ENCODE measurements around the gene SUGP1. TPM values are rescaled to one million over a fixed set of nuclear protein-coding genes. Genes with fewer than 3 reads are reported as not detected.

The SUGP1 gene
- total RNA-seq, 2 experiments from 2014 or later, result 42.8 to 51.3 TPM

- DNase-seq (no peak), ATAC-seq (no peak)
- no peaks in the 10 kb centered on the region for H3K4me1 Mint-ChIP-seq (ENCODE audit: low read depth)
- intact Hi-C loops (cut with micrococcal nuclease), result no loop called here
- no peak for TF ChIP-seq CTCF (IDR thresholded peaks at IDR 0.05)
- POLR2A ChIA-PET, result interaction anchor here (1.3 kb wide), 1 partner anchor 14 kb away, joined by 3 read pairs; no protein-coding TSS in a partner anchor
- CTCF ChIA-PET, result no interaction called here
- no peak overlapping the region for H3K27ac Mint-ChIP-seq
- H3K27me3 Mint-ChIP-seq, result no peaks in the 10 kb centered on the region
- no peak overlapping the region for H3K4me3 Mint-ChIP-seq
- H3K9me3 Mint-ChIP-seq, result no peaks in the 10 kb centered on the region
- peaks cover 26% of the 10 kb centered on the region for H3K36me3 Mint-ChIP-seq (ENCODE audit: low read depth)
These were observed 22.0 kb upstream of the SUGP1 start for GRCh38 chr19:19342086-19343015.

GRCh38 chr19:19341026-19341425 is 20.7 kb upstream of the SUGP1 start:
- POLR2A ChIA-PET, result interaction anchor here (0.5 to 1.0 kb wide), 2 partner anchors 187 to 216 kb away, joined by 3 read pairs; no protein-coding TSS in a partner anchor
- Mint-ChIP-seq H3K27ac (no peak overlapping the region), H3K27me3 (no peaks in the 10 kb centered on the region), H3K9me3 (no peaks in the 10 kb centered on the region), H3K4me1 (ENCODE audit: low read depth) (no peaks in the 10 kb centered on the region), H3K4me3 (no peak overlapping the region), H3K36me3 (ENCODE audit: low read depth) (peaks cover 18% of the 10 kb centered on the region)
- DNase-seq (no peak), ATAC-seq (no peak)
- CTCF ChIA-PET, result interaction anchor here (1.0 kb wide), 1 partner anchor 18 kb away, joined by 3 read pairs; no protein-coding TSS in a partner anchor
- TF ChIP-seq CTCF (IDR thresholded peaks at IDR 0.05), result no peak
- intact Hi-C loops (cut with micrococcal nuclease), result no loop called here

GRCh38 chr19:19338082-19338481 is 17.8 kb upstream of the SUGP1 start:
- ATAC-seq (no peak), DNase-seq (no peak)
- Mint-ChIP-seq H3K27me3 (no peaks in the 10 kb centered on the region), H3K9me3 (no peaks in the 10 kb centered on the region), H3K4me1 (ENCODE audit: low read depth) (peaks cover 3% of the 10 kb centered on the region), H3K27ac (no peak overlapping the region), H3K4me3 (no peak overlapping the region), H3K36me3 (ENCODE audit: low read depth) (peaks cover 9% of the 10 kb centered on the region)
- TF ChIP-seq CTCF (IDR thresholded peaks at IDR 0.05), result no peak
- CTCF ChIA-PET, result no interaction called here
- intact Hi-C loops (cut with micrococcal nuclease), result no loop called here
- POLR2A ChIA-PET, result interaction anchor here (0.6 kb wide), 1 partner anchor 46 kb away, joined by 3 read pairs; no protein-coding TSS in a partner anchor

- ATAC-seq, result no peak
These were observed 16.8 kb upstream of the SUGP1 start for GRCh38 chr19:19337120-19337519.

More at GRCh38 chr19:19337120-19337519, 16.8 kb upstream of the SUGP1 start:
- ChIA-PET POLR2A (no interaction called here), CTCF (no interaction called here)
- Mint-ChIP-seq H3K4me3 (no peak overlapping the region), H3K9me3 (no peaks in the 10 kb centered on the region), H3K27ac (no peak overlapping the region), H3K27me3 (no peaks in the 10 kb centered on the region), H3K4me1 (ENCODE audit: low read depth) (peaks cover 3% of the 10 kb centered on the region), H3K36me3 (ENCODE audit: low read depth) (peaks cover 9% of the 10 kb centered on the region)
- no peak for TF ChIP-seq CTCF (IDR thresholded peaks at IDR 0.05)
- no peak for DNase-seq
- intact Hi-C loops (cut with micrococcal nuclease), result no loop called here

Measured in activated CD8-positive, alpha-beta T cell treated with anti-CD3 and anti-CD28 coated beads for 36 hours (primary cell).